HG02588 (cell line): Measurements from ENCODE around the gene KRT3.

Experiments
- ATAC-seq: cut with Tn5 transposase; IDR thresholded peaks from one replicate; pipeline ENCODE4 v1.9.1; 2021; ENCODE audit warnings: mild to moderate bottlenecking, moderate library complexity; ENCODE audit not compliant: unreplicated experiment

The KRT3 gene

GRCh38 chr12:52814710-52815155 lies 18.8 kb upstream of the KRT3 start:
- ATAC-seq: no peak

GRCh38 chr12:52813885-52814709 lies 18.2 kb upstream of the KRT3 start, which contains the start of gene KRT4:
KRT4 (minus strand) TSS chr12:52814116; CDS start chr12:52814058, 58 bp downstream.
- no peak for ATAC-seq

DNA sequence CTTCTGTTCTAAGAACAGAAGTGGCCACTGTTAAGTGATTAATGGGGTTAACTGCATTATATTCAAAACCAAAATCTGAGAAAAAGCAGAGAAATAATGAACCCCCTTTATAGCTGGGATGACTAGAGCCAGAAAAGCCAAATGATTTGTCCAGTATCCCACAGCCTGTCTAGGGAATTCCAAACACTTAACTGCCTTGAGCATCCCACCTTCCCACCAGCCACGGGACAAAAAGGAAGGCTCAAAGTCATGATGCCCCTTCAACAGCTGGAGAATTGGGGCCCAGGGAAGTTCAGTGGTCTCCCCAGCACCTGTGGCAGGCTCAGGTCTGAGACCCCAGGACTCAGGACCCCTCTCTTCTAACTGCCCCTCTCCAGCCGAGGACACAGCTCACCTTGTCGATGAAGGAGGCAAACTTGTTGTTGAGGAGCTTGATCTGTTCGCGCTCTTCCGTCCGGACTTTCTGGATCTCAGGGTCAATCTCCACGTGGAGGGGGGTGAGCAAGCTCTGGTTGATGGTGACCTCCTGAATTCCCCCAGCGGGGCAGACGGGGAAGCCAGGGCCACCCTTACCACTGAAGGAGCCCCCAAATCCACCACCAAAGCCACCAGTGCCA lies 17.4 kb upstream of the KRT3 start:
- ATAC-seq: no peak

- ATAC-seq: no peak
Measured at GRCh38 chr12:52812749-52813148, 16.8 kb upstream of the KRT3 start.

DNA sequence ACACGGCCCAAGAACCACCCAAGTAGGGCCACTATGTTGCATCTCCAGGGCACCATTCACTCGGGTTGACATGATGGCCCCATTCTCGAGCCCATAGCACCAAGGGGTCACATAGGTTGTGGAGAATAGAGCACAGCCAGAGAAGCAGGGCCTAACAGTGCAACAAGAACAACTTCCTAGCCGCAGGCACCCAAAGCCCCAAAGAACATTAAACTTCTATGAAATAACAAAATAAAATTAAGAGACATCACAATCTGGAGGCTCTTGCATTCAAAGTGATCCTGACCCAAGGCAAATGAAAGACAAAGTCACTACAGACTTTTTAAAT lies 16.1 kb upstream of the KRT3 start:
- ATAC-seq: no peak

- ATAC-seq: no peak
Measured at GRCh38 chr12:52811191-52812072, 15.5 kb upstream of the KRT3 start.

DNA sequence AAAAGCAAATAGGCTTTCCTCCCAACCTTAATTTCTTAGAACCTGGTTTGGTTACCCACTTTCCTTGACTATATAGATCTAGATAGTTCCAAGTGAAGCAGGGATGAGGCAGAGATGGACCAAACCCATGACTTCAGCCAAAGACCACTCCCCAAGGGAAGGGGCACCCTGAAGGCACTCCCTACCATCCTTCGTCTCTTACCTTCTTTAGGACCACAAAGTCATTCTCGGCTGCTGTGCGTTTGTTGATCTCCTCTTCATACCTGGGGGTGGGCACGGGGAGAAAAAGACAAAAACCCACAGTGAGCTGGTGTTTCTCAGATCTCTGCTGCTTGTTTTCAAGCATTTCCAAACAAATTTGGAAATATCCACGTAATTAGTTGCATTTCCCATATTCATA lies 14.6 kb upstream of the KRT3 start:
- no peak for ATAC-seq

- no peak for ATAC-seq
Measured at GRCh38 chr12:52809166-52809565, 13.2 kb upstream of the KRT3 start.

GRCh38 chr12:52808573-52809160 lies 12.8 kb upstream of the KRT3 start:
- ATAC-seq: no peak

- no peak for ATAC-seq
Measured at GRCh38 chr12:52807544-52808470, 11.9 kb upstream of the KRT3 start.

- no peak for ATAC-seq
Measured at GRCh38 chr12:52806821-52807543, 11.1 kb upstream of the KRT3 start.

DNA sequence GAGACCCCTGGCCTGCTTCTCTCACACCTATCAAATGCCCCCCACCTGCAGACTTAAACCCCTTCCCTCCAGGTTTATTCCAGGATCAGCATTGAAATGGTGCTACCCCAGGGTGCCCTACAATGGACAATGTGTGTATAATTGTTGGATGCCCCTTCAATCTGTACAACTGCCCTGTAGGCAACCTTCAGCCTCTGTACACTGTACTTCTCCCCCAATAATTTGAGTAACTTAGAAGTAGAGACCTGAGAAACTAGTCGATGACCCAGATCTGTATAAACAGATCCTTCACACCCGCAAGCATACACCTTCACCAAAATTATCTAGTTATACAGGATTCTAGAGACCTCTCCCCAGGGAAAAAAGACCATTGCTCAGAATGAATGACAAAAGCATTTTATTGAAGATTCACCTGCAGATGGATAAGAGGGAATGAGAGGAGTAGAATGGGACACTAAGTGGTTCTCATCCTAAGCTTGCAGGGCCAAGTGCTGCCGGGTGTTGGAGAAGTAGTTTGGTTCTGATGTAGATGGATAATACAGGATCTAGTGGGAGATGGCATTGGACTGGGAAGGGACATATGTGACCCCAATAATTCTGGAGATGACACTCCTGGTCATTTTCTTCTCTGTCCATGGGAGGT lies 10.4 kb upstream of the KRT3 start:
- ATAC-seq: no peak

DNA sequence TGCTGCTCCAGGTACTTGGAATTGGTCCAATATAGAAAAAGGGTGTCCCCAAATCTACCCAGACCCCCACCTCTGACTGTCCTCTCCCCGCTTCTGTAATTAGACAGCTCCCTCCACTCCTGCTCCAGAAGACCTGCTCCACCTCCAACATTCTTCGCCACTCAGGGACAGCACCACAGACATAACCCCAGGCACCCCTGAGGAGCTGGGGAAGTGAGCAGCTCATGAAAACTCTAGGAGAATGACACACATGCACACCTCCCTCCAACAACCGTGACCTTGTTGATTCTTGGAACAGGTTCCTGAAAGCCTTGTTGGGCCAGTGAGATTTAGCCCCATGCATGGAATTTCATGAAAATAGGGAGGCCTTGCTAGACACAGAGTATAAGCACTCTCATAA lies 9.8 kb upstream of the KRT3 start:
- ATAC-seq: no peak

DNA sequence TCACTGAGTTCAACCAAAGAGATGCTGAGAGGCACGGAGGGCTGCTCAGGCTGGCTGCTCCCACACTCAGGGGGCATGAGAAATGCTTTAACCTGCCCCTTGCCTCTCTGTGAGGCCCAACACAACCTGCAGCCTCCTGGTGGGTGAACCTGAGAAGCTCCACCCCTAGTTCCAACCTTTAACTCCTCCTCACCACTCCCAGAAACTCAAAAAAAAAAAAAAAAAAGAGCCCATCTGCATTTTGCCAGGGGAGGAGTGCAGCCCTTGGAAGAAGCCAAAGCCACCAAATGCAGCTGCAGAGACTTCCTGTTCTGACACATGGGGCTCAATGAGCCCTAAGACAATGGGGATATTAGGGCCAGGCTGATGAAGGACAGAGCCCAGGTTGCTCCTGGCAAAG lies 9.1 kb upstream of the KRT3 start:
- no peak for ATAC-seq

GRCh38 chr12:52802442-52802841 lies 6.5 kb upstream of the KRT3 start:
- ATAC-seq: no peak

GRCh38 chr12:52801773-52802172 lies 5.9 kb upstream of the KRT3 start:
- no peak for ATAC-seq

DNA sequence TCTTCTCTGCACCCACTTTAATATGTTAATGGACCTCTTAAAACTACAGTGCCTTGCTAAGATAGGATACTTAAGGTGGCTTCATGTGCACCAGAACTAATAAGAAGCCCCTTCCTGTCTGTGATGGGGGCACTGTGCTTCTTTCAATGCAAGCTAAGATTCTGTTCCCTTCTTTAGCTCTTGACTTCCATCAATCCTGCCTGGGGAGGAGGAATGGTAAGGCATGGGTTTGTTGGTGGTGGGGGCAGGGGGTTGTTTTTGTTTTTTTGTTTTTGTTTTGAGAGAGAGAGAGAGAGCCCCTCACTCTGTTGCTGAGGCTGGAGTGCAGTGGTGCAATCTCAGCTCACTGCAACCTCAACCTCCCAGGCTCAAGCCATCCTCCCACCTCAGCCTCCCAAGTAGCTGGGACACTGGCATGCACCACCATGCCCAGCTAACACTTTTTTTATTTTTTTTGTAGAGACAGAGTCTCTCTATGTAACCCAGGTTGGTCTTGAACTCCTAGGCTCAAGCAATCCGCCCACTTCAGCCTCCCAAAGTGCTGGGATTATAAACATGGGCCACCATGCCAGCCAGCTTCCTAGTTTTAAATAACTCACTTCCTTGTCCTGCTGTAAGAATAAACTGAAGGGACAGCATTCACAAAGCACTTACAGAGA lies 4.5 kb upstream of the KRT3 start:
- no peak for ATAC-seq

DNA sequence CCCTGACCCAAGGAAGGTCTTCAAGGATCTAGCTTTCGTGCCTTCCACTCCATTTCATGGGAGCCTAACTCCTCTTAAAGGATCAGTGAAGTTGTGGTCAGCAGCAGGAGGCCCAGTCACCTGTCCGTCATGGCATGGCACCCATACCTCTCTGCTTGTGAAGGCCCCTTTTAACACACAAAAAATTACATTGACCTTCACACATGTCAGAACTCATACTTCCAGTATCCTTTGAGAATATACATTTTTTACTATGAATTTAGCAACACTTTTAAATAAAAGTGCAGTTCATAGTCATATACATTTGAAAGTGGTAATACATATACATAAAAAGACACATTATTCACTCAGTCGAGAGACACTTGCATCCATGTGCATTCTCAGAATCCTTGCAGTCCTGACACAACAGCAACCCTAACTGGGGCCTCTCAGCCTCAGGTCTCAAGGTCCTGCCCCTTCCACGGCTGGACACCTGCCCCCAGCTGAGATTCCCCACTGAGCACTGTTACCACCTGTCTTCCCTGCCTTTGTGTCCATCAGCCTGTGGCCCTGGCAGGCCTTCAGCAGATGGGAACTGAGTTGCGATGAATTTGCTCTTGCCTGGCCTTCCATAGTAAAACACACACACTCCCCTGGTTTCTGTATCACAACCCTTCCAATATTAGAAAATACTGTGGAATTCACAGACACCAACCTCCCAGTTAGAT lies 3.7 kb upstream of the KRT3 start:
- ATAC-seq: no peak
